Fibroblast of skin of scalp (primary cell): Measurements from ENCODE around the gene GLIS2.
A peak's percentile ranks its signal among the peaks of the same experiment; 100 is the strongest.

Experiments used
- DNase-seq: peaks from one replicate; pipeline ENCODE4 v3.0.0-alpha.2; 2013

GLIS2 gene

DNA sequence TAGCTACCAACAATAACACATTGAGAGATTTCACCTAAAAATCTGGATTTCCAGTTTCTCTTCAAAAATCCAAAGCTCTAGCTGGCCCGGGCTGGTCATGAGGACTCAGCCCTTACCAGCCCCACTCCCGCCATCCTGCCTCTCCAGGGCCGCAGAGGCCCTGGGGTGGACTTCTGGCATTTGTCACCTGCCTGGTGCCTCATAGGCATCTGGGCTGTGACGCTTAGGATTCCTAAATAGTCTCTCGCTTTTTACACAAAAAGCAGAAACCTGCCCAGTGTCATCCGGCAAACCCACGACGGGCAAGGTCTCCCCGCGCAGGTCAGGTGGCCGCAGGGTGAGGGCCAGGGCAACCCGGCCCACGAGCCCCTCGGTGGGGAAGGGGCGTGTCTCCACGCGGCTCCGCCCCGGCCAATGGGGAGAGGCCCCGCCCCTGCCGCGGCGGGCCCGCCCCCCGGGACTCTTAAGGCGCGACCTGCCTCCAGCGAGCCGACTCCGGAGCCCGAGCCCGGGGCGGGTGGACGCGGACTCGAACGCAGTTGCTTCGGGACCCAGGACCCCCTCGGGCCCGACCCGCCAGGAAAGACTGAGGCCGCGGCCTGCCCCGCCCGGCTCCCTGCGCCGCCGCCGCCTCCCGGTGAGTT, 55.6 kb downstream of the GLIS2 start, which contains the start of gene VASN:
Gene VASN (plus strand): TSS at position 492 of the 644 bp plus-strand sequence. CDS start 9,030 bp downstream, outside the sequence.
- DNase-seq, result peak; percentile 84

DNA sequence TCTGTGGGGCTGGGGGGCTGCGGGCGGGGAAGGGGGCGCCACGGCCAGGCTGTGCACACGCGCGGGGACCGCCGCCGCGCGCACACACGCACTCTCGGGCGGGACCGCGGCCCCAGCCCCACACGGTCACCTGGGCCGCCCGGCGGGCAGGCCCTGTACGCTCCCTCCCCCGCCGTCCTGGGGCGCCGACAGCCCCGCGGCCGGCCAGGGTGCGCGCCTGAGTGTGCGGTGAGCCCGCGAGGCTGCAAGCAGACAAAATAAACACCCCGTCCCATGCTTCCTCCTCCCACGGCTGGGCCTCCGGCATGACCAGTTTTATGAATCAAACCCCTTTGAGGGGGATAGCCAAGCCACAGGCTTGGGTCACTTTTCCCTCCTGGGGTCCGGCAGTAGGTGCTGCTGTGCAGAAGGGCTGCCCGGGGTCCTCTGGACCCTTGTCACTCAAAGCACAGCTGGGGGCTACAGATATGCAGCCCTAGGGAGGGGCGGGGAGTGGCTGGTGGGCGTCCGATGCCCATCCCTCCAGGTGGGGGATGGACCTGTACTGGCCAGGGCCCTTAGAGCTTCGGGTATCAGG, 56.2 kb downstream of the GLIS2 start:
- no peak for DNase-seq

DNA sequence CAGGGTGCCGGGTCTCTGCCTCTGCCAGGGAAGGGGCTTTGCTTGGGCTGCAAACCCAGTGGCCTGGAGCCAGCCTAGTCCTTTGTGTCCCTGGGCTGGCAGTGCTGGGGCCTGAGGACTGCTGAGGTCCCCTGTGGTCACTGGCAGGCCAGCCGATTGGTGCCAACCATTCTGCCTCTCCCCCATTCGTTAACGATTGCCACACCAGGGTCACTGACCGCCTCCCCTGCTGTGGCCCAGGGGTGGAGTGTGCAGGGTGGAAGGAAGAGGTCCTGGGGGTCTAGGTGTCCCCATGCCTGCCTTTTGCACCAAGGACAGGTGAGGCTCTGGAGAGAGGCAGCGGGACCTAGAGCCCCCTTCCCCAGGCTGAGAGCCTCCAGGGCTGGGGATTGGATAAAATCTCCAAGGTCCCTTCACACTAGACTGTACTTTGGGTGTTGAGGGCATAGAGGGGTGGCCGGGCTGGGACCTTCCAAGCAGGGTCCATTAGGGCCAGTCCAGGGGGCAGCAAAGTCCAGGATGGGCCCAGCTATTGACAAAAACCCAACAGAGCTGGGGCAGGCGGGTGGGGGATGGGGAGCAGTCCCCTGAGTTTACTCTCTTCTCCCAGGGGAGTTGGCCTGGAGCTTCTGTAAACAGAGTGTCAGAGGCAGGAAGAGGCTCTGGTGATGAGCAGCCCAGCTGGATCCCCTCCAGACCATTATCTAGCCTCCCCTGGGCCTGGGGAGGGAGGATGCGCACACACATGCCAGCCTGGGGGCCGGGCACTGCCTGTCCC, 56.9 kb downstream of the GLIS2 start:
- peak; percentile 90 for DNase-seq

DNA sequence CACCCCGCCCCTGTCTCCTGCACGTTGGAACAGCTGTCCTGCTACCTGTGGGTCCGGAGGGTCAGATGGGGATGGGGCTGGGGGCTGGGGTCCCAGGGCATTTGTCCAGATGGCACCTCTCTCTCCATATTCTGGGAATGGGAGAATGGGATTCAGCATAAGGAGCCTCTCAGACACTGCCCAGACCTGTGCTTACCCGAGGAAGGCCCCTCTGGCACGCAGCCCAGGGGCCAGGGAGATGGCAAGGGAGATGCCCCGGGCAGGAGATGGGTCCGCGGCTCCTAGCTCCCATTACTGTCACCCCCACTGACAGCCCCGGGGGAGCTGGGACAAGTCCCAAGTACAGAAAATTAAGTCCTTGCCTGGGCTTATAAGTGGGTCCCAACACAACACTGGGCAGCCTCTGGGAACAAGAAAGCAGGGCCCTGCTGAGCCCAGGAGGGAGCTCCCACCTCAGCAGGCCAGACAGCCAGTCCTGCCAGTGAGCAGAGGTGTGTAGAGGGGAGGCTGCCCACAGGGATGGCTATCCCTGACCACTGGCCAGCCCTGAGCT, 57.6 kb downstream of the GLIS2 start:
- peak; percentile 56 for DNase-seq

DNA sequence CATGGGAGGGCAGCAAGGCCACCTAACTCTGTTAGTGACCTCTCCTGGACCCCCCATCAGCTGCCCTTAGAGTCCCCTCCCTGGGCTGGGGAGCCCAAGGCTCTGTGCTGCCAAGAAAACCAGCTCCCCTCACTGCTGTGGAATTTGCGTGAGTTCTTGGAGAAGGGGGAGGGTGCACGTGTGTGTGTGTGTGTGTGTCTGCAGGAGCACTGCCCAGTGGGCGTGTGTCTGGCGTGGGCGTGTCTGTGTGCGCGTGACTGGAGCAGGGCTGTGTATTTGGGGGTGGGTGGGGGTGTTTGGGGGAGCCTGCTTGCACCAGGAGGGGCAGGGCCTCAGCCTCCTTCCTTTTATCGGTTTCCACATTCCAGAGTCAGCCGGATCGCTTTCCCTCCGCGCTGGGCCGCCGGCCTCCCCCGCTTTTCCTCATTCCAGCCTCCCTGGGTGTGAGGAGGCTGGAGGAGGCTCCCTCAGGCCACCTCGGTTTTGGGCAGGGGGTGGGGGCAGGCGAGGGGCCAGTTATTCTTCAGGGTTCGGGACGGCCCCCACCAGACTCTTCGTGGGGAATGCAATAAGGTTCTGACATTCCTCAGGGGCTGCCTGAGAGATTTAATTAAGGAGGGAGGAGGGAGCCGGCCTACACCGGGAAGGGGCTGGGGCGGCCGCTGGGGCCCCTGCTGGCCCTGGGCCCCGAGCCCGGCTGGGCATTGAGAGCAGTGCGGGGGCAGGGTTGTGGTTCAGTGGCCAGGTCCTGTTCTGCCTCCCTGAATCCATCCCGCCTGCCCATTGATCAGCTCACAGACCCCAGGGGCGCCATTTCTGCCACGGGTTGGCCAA, 58.3 kb downstream of the GLIS2 start:
- peak; percentile 98 for DNase-seq

DNA sequence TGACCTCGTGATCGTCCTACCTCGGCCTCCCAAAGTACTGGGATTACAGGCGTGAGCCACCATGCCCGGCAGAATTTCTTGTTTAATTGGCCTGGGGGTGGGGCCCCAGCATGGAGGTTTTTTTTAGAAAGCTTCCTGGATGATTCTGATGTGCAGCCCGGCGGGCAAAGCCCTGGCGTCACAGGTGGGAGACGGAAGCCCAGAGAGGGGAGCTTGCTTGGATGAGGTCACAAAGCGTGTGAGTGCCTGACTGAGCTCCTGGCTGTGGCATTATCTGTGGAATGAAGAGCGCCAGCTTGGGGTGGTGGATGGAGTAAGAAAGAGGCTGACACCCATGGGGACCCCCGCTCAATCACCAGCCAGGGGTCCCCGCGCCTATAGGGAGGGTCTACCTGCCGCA, 59.9 kb downstream of the GLIS2 start:
- no peak for DNase-seq

DNA sequence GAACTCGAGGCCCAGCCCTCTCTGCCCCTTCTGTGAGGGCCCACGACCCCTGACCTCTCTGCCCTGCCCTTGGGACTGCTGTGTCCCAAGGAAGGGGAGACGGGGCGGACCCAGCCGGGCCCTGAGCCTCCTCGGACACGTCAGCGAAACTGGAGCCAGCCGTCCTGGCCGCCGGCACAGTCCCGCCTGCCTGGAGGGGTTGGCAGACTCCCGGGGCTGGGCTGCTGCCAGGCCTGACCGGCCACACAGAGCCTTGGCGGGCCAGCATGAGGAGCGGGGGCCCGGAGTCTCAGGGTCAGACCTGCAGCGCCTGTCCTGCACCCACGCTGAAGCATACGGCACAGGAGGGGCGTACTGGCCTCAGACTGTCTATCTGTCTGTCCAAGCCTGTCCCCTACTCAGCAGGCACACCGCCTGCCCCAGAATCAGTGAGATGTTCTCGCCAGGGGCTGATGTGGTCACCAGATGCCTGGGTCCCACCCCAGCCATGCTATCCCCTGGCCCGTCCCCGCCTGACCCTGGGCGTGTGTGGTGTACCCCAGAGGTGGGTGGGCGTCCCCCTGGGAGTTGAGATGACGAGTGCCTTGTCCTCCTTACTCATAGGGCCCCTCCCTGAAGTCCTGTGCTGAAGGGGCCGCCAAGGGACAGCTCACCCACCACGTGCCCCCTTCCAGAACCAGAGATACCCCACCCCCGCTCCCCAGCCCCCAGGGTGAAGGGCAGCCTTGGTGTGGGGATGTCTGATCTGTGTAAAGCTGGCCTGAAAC, 60.4 kb downstream of the GLIS2 start:
- peak; percentile 68 for DNase-seq

DNA sequence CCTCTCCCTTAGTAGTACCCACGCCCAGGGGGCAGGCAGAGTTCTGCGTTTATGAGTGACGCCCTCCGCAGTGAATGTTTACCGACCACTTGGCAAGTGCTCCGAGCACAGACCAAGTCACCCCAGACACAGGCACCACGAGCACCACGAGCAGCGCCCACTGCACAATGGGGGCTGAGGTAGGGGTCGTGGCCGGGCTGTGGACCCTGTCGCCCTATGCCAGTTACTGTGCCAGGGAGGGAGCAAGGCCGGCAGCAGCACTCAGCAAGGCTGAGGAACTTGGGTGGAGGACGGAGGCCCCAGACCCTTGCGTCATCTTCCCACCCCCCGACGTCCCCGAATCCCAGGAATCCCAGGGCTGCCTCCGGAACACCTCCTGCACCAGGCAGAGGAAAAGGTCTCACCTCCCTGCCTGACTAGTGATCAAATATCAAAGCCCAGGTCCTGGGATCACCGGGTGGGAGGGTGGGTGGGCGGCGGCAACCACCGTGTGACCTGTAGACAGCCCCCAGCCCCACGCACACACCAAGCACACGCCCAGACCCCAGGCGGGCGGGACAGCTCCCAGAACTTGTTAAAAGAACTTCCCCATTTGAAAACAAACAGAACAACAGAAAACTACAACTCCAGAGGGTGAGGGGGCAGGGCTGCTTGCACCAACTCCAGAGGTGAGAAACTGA, 61.2 kb downstream of the GLIS2 start:
- no peak for DNase-seq

DNA sequence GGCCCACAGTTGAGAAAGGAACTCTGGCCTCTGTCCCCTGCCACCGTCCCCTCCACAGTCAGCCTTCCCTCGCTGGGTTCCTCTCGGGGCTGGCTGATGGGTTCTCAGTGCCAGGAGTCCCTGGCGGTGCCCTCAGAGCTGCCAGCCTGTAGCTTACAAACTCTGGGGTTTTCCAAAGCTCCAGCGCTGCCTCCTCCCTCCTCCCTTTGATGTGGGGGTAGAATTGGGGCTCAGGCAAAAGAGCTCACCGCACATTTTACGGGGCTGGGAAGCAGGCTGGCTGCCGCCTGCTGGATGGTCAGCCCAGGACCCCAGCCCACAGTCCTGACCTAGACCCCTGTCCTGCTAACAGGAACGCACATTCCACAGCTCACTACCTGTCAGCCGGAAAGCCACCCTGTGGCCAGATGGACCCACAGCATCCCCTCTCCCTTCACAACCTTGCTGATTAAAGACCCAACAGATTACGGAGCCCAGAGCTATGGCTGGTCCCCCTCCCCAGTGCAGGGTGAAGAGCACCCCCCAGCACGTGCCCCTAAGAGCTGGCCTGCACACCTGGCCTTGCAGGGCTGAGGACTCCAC, 61.8 kb downstream of the GLIS2 start:
- DNase-seq, result no peak

DNA sequence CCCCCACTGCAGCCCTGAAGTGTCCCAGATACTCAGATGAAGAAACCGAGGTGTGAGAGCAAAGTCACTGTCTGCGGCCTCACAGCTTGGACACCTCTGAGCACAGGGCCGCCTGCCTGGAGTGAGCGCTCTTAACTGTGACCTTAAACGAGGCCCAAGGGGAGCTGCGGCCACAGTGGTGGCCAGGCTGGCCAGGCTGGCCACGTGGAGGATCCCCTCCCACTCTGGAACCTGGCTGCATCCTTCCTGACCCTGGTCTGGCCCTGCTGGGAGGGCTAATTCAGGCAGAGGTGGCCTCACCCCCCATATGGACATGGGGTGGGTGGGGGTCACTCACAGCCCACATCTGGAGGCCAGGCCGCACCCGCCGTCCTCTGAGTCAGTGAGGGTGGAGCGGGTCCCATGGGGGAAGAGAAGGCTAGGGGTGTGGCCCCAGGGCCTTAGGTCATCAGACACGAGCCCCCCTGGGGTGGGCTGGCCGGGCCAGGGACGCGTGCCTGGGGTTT, 62.3 kb downstream of the GLIS2 start:
- no peak for DNase-seq

DNA sequence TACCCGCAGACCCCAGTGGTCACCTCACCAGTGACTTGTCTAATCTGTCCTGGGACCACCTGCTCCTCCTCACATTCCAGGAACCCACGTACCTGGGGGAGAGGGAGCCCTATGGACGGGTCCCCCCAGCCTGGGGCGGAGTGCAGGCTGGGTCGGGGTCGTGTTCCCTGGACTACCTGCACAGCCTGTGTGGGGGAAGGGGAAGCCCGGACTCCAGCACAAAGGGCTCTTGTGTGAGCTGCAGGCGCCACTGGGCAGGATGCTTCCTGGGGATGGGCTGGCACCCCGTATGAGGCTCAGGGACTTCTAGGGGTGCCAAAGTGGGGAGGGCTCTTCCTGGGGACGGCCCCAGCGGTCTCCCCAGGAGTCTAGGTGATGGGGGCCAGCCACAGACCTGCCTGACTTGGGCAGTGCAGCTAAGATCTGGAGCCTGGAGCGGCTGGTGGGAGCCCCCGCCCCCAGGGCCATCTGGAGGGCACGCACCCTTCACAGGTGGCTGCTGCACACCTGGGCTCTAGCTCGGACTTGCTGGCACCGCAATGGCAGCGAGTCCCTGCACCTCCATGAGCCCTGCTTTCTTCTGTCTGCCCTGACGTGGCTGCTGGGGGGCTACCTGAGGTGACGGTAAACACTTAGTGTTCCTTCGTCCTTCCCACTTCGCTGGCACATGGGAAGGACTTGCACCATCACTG, 63.3 kb downstream of the GLIS2 start:
- DNase-seq, result no peak

DNA sequence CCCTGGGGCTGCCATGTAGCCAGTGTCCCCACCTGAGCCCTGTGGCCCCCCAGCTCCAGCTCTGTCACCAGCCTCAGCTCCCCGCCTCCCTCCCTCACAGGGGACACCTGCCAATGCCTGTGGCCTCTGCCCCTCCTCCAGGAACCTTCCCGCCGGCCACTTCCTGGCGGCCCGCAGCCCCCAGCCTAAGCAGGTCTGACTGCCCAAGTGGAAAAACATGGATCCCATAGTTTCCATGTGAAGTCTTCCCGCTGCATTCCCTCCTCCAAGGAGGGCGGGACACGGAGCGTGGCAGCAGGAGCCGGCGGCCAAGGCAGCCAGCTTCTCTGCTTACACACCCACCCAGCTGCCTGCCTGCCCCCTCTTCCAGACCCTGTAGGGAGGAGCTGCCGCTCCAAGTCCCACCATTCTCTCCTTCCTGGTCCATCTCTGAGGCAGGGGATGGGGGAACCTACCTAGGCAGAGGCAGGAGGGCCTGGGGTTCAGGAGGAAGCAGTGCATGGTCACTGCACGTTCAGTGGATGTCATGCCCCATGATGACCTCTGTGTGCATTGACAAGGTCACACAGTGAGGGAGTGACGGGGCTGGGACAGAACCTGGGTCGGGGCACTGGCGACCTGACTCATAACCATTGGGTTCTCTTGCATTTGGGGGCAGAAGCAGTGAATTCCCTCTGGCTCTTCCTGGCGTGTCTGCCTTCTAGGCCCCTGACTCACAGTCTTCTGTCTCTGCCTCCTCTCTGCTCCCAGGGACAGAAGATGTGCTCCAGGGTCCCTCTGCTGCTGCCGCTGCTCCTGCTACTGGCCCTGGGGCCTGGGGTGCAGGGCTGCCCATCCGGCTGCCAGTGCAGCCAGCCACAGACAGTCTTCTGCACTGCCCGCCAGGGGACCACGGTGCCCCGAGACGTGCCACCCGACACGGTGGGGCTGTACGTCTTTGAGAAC, 64.5 kb downstream of the GLIS2 start:
- DNase-seq, result no peak

DNA sequence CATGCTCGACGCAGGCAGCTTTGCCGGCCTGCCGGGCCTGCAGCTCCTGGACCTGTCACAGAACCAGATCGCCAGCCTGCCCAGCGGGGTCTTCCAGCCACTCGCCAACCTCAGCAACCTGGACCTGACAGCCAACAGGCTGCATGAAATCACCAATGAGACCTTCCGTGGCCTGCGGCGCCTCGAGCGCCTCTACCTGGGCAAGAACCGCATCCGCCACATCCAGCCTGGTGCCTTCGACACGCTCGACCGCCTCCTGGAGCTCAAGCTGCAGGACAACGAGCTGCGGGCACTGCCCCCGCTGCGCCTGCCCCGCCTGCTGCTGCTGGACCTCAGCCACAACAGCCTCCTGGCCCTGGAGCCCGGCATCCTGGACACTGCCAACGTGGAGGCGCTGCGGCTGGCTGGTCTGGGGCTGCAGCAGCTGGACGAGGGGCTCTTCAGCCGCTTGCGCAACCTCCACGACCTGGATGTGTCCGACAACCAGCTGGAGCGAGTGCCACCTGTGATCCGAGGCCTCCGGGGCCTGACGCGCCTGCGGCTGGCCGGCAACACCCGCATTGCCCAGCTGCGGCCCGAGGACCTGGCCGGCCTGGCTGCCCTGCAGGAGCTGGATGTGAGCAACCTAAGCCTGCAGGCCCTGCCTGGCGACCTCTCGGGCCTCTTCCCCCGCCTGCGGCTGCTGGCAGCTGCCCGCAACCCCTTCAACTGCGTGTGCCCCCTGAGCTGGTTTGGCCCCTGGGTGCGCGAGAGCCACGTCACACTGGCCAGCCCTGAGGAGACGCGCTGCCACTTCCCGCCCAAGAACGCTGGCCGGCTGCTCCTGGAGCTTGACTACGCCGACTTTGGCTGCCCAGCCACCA, 65.4 kb downstream of the GLIS2 start:
- no peak for DNase-seq

DNA sequence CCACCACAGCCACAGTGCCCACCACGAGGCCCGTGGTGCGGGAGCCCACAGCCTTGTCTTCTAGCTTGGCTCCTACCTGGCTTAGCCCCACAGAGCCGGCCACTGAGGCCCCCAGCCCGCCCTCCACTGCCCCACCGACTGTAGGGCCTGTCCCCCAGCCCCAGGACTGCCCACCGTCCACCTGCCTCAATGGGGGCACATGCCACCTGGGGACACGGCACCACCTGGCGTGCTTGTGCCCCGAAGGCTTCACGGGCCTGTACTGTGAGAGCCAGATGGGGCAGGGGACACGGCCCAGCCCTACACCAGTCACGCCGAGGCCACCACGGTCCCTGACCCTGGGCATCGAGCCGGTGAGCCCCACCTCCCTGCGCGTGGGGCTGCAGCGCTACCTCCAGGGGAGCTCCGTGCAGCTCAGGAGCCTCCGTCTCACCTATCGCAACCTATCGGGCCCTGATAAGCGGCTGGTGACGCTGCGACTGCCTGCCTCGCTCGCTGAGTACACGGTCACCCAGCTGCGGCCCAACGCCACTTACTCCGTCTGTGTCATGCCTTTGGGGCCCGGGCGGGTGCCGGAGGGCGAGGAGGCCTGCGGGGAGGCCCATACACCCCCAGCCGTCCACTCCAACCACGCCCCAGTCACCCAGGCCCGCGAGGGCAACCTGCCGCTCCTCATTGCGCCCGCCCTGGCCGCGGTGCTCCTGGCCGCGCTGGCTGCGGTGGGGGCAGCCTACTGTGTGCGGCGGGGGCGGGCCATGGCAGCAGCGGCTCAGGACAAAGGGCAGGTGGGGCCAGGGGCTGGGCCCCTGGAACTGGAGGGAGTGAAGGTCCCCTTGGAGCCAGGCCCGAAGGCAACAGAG, 66.3 kb downstream of the GLIS2 start:
- no peak for DNase-seq

DNA sequence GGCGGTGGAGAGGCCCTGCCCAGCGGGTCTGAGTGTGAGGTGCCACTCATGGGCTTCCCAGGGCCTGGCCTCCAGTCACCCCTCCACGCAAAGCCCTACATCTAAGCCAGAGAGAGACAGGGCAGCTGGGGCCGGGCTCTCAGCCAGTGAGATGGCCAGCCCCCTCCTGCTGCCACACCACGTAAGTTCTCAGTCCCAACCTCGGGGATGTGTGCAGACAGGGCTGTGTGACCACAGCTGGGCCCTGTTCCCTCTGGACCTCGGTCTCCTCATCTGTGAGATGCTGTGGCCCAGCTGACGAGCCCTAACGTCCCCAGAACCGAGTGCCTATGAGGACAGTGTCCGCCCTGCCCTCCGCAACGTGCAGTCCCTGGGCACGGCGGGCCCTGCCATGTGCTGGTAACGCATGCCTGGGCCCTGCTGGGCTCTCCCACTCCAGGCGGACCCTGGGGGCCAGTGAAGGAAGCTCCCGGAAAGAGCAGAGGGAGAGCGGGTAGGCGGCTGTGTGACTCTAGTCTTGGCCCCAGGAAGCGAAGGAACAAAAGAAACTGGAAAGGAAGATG, 67.0 kb downstream of the GLIS2 start:
- DNase-seq, result no peak
